Muscle of leg (tissue), 9 donors: ENCODE measurements around the gene SRGN. TPM values are rescaled to one million over a fixed set of nuclear protein-coding genes. Genes with fewer than 3 reads are reported as not detected.

Source experiments
- polyA plus RNA-seq, 8 donors: library from polyadenylated mRNA; unstranded; fragments of 120-200 nt; gene quantifications; one replicate each; pipeline versions ENCODE4 v1.2.1 to v1.2.3, GENCODE V29; 2013; ENCODE audit warnings: inconsistent platforms in 1 of 8, low replicate concordance in 1 of 8; ENCODE audit not compliant: insufficient read length in 8 of 8, insufficient read depth in 1 of 8
- total RNA-seq: library from RNA; stranded (reverse); fragments of 120-200 nt; gene quantifications from one replicate; pipeline ENCODE4 v1.2.4, GENCODE V29; 2013

Gene SRGN
- total and polyA plus RNA-seq, 9 donors: 20.3 to 38.1 (median 23.3) TPM

Other genes with a start within 250 kb of the SRGN start
- 51.9 TPM for gene DDX50, start 186.8 kb upstream of the SRGN start, total RNA-seq
- gene DDX50, start 186.8 kb upstream of the SRGN start, polyA plus RNA-seq: 10 to 100 TPM; 41.1 to 63.6 (median 45.0) TPM
- gene DDX21, start 131.9 kb upstream of the SRGN start, total RNA-seq: 35.9 TPM
- gene DDX21, start 131.9 kb upstream of the SRGN start, polyA plus RNA-seq: 10 to 100 TPM; 30.9 to 49.9 (median 41.8) TPM
- 20.1 TPM for gene KIFBP, start 99.3 kb upstream of the SRGN start, total RNA-seq
- gene KIFBP, start 99.3 kb upstream of the SRGN start, polyA plus RNA-seq: 10 to 100 TPM; 17.9 to 25.7 (median 21.9) TPM
- gene VPS26A, start 36.1 kb downstream of the SRGN start, total RNA-seq: 20.3 TPM
- 10 to 100 TPM; 34.4 to 51.2 (median 41.1) TPM for gene VPS26A, start 36.1 kb downstream of the SRGN start, polyA plus RNA-seq
- 25.0 TPM for gene SUPV3L1, start 92.1 kb downstream of the SRGN start, total RNA-seq
- 10 to 100 TPM; 22.3 to 30.2 (median 25.1) TPM for gene SUPV3L1, start 92.1 kb downstream of the SRGN start, polyA plus RNA-seq
- 0.04 TPM for gene HKDC1, start 132.2 kb downstream of the SRGN start, total RNA-seq
- 1 to 10 TPM in 2 of 8 donors, under 1 TPM in 6; 0.08 to 3.4 (median 0.16) TPM for gene HKDC1, start 132.2 kb downstream of the SRGN start, polyA plus RNA-seq
- gene HK1, start 190.4 kb downstream of the SRGN start, total RNA-seq: 19.7 TPM
- gene HK1, start 190.4 kb downstream of the SRGN start, polyA plus RNA-seq: 10 to 100 TPM; 25.7 to 40.8 (median 31.1) TPM